Hematopoietic multipotent progenitor cell treated with erythropoietin and hydrocortisone succinate and interleukin-3 and kit ligand, for 15 days (in vitro differentiated cells): ENCODE results near the gene RNASEH2B.

Experiments used
- DNase-seq: peaks from one replicate; pipeline ENCODE4 v3.0.0-alpha.2; 2015; ENCODE audit warnings: low spot score

The RNASEH2B gene

DNA sequence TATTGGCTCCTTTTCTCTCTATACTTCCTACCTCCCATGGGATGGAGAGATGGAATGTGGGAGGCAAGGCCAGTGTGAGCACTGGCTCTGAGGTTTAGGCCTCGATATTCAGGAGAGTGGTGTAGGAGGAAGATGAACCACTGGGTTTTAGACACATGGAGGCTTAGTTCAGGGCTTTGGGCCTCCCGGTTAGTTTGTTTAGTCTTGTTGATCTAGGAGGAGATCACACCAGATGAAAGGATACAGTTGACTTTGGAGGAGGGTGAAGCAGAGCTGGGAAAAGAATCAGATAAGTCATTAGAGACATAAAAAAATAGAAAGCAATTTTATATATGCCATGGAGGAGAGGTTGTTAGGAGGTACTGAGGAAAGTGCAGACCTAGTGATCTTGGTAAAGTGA lies 30.9 kb downstream of the RNASEH2B start:
- no peak for DNase-seq

DNA sequence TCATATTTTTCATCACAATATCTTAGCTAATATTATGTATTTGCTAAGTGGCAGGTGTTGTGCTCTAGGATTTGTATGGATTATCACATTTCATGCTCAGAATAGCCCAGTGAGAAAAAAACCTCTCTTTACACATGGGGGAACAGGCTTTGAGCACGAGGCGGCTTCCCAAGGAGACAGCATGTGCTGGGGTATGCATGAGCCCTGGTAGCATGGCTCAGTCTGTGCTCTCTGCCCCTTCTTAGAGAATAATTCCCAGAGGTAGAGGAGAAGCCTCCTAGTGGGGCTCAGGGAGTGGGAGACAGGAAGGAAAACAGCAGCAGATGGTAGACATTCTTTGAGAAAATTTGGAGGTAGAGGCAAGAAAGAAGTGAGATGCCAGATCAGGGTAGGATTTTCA lies 31.6 kb downstream of the RNASEH2B start:
- DNase-seq = no peak

DNA sequence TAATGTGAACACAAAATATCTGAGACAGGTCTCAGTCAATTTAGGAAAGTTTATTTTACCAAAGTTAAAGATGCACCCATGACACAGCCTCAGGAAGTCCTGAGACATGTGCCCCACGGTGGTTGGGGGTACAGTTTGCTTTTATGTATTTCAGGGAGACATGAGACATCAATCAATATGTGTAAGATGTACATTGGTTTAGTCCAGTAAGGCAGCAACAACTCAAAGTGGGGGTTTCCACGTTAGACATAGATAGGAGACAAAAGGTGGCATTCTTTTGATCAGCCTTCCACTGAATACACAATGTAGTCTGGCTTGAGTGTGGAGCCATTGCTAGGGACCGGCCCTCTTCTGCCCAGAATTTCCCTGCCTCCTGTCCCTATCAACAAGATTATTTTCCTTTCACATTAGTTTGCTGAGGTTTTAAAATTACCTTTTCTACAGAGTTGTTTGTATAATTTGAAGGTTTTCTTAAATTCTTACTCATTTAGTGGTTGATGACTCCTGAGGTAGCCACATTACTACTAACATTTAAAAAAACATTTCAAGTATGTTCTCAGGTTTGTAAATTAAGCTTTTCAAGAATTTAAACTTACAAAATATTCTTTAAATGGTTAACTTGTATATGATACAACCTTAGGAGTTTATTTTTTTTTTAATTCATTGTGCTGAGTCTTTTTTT lies 33.2 kb downstream of the RNASEH2B start:
- DNase-seq = no peak

DNA sequence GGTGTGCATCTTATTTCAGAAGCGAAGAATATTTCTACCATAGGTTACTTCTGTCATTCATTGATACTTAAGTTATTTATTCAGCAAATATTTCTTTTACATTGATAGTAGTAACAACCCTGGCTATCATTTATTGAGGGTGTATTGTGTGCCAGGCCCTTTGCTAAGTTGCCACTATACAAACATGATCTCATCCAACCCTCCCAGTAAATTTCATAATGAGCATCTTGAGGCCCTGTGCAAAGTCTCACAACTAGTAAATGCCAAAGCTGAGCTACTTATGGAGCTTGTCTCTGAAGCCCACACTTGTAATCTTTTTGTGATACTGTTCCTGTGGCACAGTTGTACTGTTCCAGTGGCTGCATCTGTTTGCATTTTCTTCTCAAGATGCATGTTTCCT lies 36.1 kb downstream of the RNASEH2B start:
- no peak for DNase-seq

DNA sequence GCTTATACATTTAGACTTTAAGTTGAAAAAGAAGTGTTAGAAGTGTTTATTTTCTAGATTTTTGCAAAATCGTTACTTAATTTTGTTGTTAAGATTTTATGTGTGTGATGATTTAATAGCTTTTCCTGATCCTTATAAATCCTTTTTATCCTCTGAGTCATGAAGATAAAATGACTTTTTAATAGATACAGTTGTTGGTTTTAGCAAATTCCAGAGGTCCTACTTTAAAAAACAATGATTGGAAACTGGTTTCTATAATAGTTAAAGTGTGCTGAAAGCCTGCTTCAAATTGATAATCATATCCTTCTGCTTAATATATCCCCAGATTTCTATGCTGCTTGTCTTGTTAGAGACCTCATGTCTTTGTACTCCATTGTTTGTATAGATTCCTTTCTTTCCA lies 39.0 kb downstream of the RNASEH2B start:
- DNase-seq = no peak

DNA sequence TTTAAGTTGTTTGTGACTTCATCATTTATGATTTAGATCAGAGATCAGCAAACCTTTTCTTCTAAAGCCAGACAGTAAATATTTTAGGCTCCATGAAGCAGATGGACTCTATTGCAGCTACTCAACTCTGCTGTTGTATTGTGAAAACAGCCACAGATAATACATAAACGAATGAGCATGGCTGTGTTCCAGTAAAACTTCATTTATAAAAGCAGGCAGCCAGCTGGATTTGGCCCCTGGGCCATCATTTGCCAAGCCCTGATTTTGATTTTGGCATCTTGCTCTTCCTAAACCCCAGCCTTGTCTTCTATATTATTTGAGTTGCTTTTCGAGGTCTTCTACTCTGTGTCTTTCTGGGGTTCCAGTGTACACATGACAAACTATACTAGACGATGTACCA lies 41.3 kb downstream of the RNASEH2B start:
- DNase-seq = no peak

DNA sequence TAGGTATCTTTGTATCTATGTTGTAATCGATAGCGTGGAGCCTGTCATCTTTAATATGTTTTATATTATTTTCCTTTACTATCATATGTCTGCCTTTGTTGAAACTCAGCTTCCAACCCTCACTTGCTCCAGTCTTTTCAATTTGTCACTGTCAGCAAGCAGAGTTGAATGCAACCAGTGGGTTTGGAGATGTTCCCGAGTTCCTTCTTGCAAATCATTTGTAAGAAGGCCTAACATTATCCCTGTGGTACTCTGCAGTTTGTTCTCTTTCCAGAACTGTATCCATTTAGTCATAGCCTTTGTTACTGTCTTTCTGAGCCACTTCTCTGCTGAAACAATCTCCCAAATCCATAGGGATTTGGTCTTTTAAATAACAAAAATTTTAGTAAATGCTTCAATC lies 41.8 kb downstream of the RNASEH2B start:
- no peak for DNase-seq

DNA sequence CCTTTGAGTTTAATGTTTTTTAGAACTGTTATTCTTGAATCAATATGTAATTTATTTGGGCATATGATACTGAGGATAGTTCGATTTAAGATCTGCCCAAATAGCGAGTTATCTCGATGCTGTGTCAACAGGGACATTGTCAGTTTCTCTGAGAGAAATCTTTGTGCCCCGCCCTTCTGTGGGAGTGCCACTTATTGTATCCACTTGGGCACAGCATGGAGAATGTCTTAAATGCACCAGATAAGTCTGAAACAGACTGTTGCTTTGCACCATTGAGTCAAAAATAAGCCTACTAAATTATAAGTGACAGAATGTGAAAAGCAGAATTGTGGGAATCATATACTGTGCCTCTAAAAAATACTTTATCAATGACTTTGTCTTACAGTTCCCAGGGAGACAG lies 45.6 kb downstream of the RNASEH2B start:
- DNase-seq = peak; percentile 6

DNA sequence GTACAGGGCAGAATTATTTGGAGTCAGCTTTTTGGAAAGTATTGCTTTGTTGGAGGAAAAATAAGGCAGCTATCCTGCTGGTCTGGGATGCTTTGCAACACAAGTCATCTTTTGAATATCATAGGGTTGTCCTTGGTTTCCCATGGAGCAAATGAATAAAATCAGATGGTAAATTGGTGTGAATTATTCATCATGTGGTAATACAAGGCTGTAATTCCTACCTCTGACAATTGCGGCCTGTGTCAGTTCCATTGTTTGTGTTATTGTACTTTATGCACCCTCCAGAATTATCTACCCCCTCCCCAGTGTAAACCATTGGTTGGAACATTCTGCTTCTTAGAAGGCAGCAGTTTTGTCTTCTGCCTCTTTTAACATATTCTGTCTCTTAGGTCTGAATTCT lies 46.2 kb downstream of the RNASEH2B start:
- no peak for DNase-seq

DNA sequence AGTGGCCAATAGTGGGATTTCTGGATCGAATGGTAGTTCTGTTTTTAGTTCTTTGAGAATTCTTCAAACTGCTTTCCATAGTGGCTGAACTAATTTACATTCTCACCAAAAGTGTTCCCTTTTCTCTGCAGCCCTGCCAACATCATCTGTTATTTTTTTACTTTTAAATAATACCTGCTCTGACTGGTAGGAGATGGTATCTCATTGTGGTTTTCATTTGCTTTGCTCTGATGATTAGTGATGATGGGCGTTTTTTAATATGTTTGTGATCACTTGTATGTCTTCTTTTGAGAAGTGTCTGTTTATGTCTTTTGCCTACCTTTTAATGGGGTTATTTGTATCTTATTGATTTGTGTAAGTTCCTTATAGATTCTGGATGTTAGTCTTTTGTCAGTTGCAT lies 48.0 kb downstream of the RNASEH2B start:
- DNase-seq = no peak

DNA sequence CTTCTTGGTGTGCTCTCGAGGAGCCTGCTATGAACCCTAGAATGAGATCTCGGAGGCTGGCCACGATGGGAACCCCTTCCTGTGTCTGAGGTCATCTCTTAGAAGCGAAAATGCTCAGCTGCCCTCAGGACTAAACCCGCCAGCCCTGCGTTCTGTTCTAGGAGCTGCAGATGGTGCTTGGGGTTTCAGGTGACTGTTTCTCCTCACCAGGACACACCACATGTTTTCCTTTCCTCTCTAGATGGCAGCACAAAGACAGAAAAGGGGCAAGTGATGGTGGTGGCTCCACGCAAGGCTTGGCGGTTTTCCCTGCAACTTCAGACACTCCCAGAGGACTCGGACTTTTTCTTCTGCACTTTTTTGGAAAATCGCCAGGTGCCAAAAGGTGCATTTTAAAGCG lies 60.1 kb downstream of the RNASEH2B start:
- no peak for DNase-seq

DNA sequence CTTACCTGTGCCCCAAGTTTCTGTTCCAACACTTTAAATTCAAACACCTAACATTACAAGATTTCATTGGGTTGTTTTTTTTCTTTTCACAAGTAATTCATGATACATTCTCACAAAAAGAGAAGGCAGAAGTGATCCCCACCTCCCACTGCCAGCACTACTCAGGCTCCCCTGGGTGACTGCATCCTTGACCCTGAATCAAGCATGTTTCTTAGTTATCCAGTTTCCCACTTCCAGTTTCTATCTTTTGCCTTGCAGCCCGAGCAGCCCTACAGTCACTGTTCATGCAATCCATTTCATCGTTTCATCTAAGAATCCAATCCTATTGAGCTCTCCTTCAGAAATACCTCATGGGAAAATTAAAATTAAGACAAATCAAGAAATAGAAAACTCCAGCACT lies 61.4 kb downstream of the RNASEH2B start:
- DNase-seq = no peak

DNA sequence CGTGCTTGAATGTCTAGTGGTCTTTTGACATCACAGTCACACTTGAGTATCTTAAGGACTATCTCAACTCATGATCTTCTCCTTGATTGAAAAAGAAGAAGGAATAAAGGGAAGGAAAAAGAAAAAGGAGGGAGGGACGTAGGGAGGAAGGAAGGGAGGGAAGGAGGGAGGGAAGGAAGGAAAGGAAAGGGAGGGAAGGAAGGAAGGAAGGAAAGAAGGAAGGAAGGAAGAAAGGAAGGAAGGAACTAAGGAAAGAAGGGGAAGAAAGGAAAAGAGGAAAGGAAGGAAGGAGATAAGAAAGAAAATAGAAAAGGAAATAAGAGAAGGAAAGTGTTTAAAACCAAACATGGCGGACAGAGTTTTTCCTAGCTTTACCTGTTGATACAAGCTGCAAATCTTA lies 64.7 kb downstream of the RNASEH2B start:
- no peak for DNase-seq

DNA sequence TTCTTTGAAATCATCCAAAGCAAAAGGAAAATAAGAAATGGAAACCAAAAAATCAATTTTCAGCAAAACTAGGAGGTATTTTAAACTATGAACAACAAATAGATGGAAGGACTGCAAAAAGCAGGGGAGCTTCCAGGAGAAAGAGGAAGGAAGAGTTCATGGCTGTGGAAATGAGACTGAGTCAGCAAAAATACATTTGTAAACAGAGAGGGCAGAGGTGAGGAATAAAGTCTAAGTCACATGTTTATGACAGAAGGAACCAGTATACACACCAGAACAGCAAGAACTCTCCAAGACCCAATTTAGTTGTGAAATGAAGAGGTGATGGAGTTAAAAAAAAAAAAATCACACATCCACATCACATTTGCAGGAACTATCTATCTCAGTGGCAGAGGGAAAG lies 69.6 kb downstream of the RNASEH2B start:
- DNase-seq = no peak

DNA sequence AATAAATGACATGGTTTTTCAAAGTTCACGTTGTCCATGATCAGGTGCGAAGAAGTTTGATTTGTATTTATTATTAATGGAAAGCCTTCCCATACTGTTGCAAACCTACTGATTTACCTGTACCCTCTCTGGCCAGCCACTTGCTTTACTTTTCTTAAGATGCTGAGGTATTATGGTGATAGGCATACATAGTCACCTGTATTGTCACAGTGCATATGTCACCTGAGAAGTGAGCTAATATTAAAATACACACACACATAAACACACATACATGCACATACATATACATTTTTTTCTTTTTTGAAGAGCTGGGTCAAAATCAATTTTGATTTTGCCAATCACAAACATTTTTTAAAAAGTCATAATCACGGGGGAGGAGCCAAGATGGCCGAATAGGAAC lies 72.1 kb downstream of the RNASEH2B start:
- DNase-seq = no peak

DNA sequence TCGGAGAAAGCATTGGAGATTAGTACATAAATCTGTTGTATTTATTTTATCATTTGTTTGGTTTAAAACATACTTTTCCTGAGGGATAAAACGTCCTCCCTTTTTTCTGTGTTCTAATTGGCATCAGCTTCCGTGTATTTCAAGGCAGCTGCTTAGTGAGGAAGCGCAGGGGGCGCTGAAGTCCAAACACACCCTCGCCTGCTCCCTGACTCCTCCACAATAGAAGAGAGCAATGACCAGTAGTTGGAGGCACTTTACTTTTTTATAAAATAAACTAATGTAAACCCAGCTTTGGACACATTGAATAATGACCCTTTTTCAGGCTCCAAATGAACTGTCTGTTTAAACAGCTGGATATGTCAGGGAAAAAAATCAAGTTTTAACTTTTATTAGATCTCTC lies 79.9 kb downstream of the RNASEH2B start:
- peak; percentile 25 for DNase-seq

DNA sequence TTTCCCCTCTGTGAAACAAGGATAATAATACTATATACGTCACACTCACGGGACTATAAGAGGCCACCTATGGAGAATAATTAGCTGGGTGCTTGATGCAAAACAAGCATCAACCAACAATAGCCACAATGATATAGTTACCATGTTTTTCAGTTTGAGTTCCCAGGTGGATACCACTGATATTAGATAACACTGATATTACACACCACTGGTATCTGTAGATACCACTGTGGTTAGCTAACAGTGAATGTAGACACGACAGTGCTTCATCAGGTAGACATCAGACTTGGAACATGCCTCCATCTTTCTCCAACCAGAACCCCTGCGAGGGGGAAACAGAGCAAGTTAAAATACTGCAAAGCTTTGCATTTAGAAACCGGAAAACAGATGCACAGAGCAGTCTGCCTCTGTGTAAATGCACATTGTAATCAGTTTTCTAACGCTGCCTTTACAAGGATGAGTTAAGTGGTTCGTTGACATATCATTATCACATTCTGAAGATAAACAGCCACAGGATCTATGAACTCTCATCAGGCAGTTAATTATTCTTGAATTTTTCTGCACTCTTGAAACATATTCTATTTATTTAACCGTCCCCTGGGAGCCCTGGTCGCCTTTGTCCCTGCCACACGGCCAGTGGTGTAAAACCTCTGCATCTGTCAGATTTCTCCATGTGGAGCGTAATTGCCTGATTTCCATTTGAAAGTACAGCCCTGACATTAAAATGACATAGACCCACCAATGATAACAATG lies 80.7 kb downstream of the RNASEH2B start:
- DNase-seq = peak; percentile 10

DNA sequence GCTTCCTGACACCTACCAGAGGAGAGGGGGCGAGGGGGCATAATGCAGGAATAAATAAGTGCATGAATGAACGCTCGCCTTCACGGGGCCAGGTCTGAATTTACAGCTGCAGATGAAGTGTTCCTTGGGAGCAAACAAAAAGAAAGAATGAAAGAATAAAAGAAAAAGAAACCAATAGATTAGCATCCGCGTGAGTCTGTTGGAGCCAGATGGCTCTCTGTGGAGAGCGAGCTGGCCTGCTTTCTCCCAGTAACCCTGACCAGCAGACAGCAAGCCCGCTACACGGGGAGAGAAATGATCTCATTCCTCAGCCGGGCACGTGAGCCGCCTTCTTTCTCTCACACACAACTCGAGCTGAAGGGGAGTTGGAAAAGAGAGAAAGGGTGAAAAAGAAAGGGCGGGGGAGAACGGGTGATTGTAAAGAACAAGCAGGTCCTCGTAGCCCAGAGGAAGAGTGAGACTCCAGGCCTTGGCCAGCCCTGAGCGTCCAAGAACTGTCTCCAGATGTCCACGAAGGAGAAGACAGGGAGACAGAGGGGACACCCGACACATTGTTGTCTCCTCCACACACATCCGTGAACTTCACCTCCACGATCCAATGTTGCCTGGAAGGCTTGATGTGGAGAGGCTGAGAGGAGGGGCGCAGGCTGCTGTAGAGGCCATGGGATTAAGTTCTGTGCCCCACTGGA lies 81.4 kb downstream of the RNASEH2B start:
- no peak for DNase-seq

DNA sequence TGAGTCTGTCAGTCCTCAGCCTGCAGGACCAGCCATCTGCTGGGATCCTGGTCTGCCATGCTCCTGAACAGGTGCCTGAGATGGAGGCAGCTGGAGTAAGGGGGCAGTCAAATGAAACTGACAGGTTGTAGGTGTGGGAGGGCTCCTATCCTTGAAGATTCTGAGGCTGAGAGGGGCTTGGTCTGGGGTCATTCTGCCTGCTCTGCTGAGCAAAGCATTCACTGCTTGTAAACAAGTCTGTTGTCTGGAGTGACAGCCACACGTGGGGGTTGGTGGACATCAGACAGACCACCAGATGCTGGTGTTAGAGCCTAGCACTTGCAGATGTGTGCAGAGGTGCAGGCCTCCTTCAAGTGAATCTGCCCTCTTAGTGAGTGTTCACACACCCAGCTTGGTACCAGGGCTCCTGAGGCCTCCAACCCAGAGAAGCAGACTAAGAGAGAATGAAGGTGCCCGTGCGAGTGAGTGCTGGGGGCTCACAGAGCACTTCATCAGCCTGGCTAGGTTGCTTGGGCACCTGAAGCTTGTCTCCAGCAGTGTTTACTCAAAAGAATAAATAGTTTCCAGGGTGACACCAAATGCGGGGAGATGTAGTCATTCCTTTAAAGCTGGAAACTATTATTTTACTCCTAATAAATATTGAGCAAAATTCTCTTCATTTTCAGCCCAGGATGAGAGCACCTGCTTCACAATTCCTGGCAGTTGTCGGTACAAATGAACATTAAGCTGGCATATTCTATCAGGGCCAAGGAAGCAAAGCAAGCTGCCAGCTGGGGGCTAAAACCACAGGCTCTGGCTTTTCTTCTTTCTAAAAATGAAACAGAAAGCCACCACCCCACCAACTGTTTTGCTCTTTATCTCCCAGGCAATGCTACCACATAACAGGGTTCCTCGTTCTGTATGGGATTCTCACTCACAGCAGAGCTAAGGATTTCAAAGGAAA lies 82.3 kb downstream of the RNASEH2B start:
- DNase-seq = peak; percentile 6

DNA sequence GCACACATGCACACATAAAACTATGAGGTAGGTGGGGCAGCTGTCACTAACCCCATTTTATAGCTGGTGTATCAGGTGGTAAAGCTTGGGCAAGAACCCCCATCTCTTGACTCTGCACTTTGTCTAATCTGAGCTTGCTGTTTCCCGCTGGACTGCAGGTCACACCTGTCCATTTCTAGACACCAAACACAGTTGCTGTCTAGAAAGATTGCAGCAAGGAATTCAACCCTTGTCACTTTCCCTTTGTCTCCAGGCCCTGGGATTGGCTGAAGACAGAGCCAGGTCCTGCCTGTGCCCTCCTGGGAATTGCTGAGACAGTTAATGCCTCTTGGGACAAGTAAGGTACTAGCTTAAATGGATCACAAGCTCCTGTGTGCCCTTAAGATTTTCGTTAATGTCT lies 83.8 kb downstream of the RNASEH2B start:
- DNase-seq = no peak

DNA sequence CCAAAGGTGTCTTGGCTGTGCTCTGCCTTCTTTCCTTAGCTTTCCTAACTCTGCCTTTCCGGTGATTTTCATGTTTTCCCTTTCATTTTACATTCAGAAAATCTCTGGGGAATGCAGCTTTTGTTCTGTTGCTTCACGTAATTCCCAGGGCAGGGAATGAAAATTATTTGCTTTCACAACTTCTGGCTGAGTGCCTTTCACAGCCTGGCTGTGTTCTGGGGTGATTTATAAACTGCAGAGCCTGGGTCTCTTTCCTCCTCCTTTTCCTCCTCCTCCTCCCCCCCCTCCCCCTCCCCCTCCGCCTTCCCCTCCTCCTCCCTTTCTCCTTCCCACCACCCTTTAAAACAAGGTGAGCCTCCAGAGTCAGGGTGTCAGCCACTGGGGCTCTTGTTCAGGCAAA lies 84.3 kb downstream of the RNASEH2B start:
- no peak for DNase-seq

DNA sequence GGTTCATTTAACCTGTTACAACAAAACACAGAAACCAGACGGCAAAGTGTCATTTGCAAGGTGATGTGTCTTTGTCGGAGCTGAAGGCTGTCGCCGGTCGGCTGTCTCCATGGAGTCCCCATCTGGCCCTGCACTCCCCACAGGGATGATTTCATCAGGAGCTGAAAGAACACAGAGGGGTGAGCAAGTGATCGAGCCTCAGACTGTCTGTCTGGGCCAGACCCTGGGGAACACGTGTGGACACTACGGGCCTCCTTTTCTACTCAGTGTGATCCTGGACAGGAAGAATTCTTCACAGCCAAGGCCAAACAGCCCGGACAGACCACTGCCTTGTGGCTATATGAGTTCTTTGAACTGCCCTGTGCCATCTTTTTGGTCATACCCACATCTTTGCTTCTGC lies 85.1 kb downstream of the RNASEH2B start:
- DNase-seq = no peak
